ENCODE measurements around the gene ZBTB16.
A peak's percentile ranks its signal among the peaks of the same experiment; 100 is the strongest.

Gene ZBTB16

GRCh38 chr11:114277637-114278341 lies 218.3 kb downstream of the ZBTB16 start:
- peaks cover 12% of the 10 kb centered on the region for H3K4me1 ChIP-seq (ENCODE audit: insufficient read depth, poor library complexity, severe bottlenecking)
- ATAC-seq (ENCODE audit: low read depth) (no peak), DNase-seq (ENCODE audit: low spot score) (no peak)
- no peaks in the 10 kb centered on the region for H3K27me3 ChIP-seq (ENCODE audit: insufficient read depth, poor library complexity, severe bottlenecking)
- no peak overlapping the region for H3K4me3 ChIP-seq (ENCODE audit: severe bottlenecking)
- H3K36me3 ChIP-seq (ENCODE audit: low read depth): no peaks in the 10 kb centered on the region
- TF ChIP-seq CTCF (IDR thresholded peaks at IDR 0.05; ENCODE audit: poor library complexity, severe bottlenecking): no peak
- H3K27ac ChIP-seq (ENCODE audit: poor library complexity, severe bottlenecking): no peak overlapping the region
- H3K9me3 ChIP-seq (ENCODE audit: severe bottlenecking): no peaks in the 10 kb centered on the region

- H3K27me3 ChIP-seq (ENCODE audit: insufficient read depth, poor library complexity, severe bottlenecking): no peaks in the 10 kb centered on the region
- ATAC-seq (ENCODE audit: low read depth) (no peak), DNase-seq (ENCODE audit: low spot score) (no peak)
- no peaks in the 10 kb centered on the region for H3K36me3 ChIP-seq (ENCODE audit: low read depth)
- no peak overlapping the region for H3K4me3 ChIP-seq (ENCODE audit: severe bottlenecking)
- TF ChIP-seq CTCF (IDR thresholded peaks at IDR 0.05; ENCODE audit: poor library complexity, severe bottlenecking): no peak
- H3K4me1 ChIP-seq (ENCODE audit: insufficient read depth, poor library complexity, severe bottlenecking): peaks cover 12% of the 10 kb centered on the region
- no peaks in the 10 kb centered on the region for H3K9me3 ChIP-seq (ENCODE audit: severe bottlenecking)
- no peak overlapping the region for H3K27ac ChIP-seq (ENCODE audit: poor library complexity, severe bottlenecking)
These were observed 219.0 kb downstream of the ZBTB16 start for GRCh38 chr11:114278342-114279065.

GRCh38 chr11:114279792-114280546 lies 220.5 kb downstream of the ZBTB16 start:
- Histone ChIP-seq H3K36me3 (ENCODE audit: low read depth) (no peaks in the 10 kb centered on the region), H3K27me3 (ENCODE audit: insufficient read depth, poor library complexity, severe bottlenecking) (no peaks in the 10 kb centered on the region), H3K4me3 (ENCODE audit: severe bottlenecking) (no peak overlapping the region), H3K4me1 (ENCODE audit: insufficient read depth, poor library complexity, severe bottlenecking) (peaks cover 15% of the 10 kb centered on the region), H3K9me3 (ENCODE audit: severe bottlenecking) (no peaks in the 10 kb centered on the region), H3K27ac (ENCODE audit: poor library complexity, severe bottlenecking) (peak overlapping the region; percentile 47)
- ATAC-seq (ENCODE audit: low read depth): peak; percentile 80
- TF ChIP-seq CTCF (IDR thresholded peaks at IDR 0.05; ENCODE audit: poor library complexity, severe bottlenecking): no peak
- DNase-seq (ENCODE audit: low spot score): no peak

- Histone ChIP-seq H3K4me1 (ENCODE audit: insufficient read depth, poor library complexity, severe bottlenecking) (peaks cover 22% of the 10 kb centered on the region), H3K9me3 (ENCODE audit: severe bottlenecking) (no peaks in the 10 kb centered on the region), H3K27me3 (ENCODE audit: insufficient read depth, poor library complexity, severe bottlenecking) (no peaks in the 10 kb centered on the region), H3K36me3 (ENCODE audit: low read depth) (no peaks in the 10 kb centered on the region), H3K27ac (ENCODE audit: poor library complexity, severe bottlenecking) (peak overlapping the region; percentile 47), H3K4me3 (ENCODE audit: severe bottlenecking) (no peak overlapping the region)
- peak; percentile 89 for TF ChIP-seq CTCF (IDR thresholded peaks at IDR 0.05; ENCODE audit: poor library complexity, severe bottlenecking)
- DNase-seq (ENCODE audit: low spot score) (no peak), ATAC-seq (ENCODE audit: low read depth) (peak; percentile 61)
These were observed 221.2 kb downstream of the ZBTB16 start for GRCh38 chr11:114280696-114281095.
